SJCRH30 (cell line): ENCODE data around the gene TRERF1. TPM values are rescaled to one million over a fixed set of nuclear protein-coding genes. Genes with fewer than 3 reads are reported as not detected.

Experiments used
- DNase-seq, 2 experiments: peaks; one replicate each; pipeline ENCODE4 v3.0.0-alpha.2; 2015 to 2020
- H3K27ac ChIP-seq: fragments of 250-450 bp; sonication (Bioruptor Pico); 2 replicates; pipeline ENCODE4 v1.5.1; 2020; ENCODE audit warnings: mild to moderate bottlenecking, moderate library complexity
- H3K27me3 ChIP-seq: fragments of 250-450 bp; sonication (Bioruptor Pico); 2 replicates; pipeline ENCODE4 v1.5.1; 2020; ENCODE audit warnings: mild to moderate bottlenecking, moderate library complexity
- H3K36me3 ChIP-seq: fragments of 250-450 bp; sonication (Bioruptor Pico); 2 replicates; pipeline ENCODE4 v1.5.1; 2020; ENCODE audit warnings: mild to moderate bottlenecking, moderate library complexity
- H3K4me1 ChIP-seq: fragments of 250-450 bp; sonication (Bioruptor Pico); 2 replicates; pipeline ENCODE4 v1.5.1; 2020; ENCODE audit warnings: mild to moderate bottlenecking, moderate library complexity
- H3K4me3 ChIP-seq: fragments of 250-450 bp; sonication (Bioruptor Pico); 2 replicates; pipeline ENCODE4 v1.5.1; 2020; ENCODE audit warnings: mild to moderate bottlenecking, moderate library complexity
- H3K9me3 ChIP-seq: fragments of 250-450 bp; sonication (Bioruptor Pico); replicated peaks from 2 replicates; pipeline ENCODE4 v1.5.1; 2020; ENCODE audit warnings: mild to moderate bottlenecking, moderate library complexity
- total RNA-seq: library from RNA; depleted of rRNA; stranded (reverse); fragments of >200 nt; shearing (Covaris generic); gene quantifications from 2 replicates; pipeline ENCODE4 v1.2.3, GENCODE V29; 2014

TRERF1 gene
- total RNA-seq, 1 experiment from 2014 or later = 1.5 TPM

DNA sequence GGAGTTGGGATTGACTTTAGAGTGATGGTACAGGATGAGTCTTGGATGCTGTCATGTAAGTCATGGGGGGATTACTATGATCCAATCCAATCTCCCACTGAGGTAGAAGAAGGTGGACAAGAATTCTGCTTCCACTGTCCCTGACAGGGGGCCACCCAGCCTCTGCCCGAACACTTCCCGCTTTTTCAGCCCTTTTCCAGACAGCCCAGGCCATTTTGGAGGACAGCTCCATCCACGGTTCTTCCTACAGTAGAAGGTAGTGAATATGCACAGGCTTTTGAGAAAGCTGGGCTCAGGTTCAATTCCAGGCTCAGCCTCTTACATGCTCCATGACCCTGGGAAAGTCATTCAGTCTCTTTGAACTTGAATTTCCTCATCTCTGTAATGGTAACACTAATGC, 31.0 kb downstream of the TRERF1 start:
- Histone ChIP-seq H3K4me1 (no peaks in the 10 kb centered on the region), H3K9me3 (no peaks in the 10 kb centered on the region), H3K27ac (no peak overlapping the region), H3K36me3 (no peaks in the 10 kb centered on the region), H3K4me3 (no peak overlapping the region), H3K27me3 (no peaks in the 10 kb centered on the region)
- no peak for DNase-seq

DNA sequence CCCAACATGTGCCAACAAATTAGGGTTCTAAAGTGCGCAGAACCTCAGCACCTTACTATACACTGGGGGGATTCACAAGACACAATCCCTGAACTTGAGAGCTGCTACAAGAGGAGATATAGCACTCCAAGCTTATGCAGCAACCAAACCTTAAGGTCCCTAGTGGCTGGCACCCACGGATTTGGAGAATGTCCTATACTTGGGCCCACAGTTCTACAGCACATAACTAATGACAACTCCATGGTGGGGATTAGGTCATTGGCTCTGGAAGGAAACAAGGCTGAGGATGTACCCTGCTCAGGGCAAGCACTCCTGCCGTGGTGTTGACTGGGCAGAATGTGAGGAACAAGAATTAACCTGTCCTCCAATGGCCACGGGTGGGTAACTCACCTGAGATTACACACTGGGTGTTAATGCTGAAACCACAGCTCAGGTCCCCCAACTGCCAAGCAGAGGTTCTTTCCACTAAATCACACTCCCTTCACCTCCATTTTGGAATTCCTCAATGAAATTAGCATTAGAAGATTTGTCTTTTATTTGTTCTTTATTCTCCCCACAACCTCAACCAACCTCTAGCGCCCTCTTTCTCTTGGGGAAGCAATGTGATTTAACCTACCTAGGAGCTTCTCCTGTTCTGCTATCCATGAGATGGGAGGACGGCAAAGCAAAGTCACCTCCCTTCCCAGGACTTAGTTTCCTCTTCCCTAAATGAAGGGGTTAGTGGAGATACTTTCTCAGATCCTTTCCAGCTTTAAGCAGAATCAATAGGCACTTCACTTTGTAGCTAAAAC, 32.0 kb downstream of the TRERF1 start:
- no peaks in the 10 kb centered on the region for H3K9me3 ChIP-seq
- no peak for DNase-seq
- no peak overlapping the region for H3K4me3 ChIP-seq
- H3K27me3 ChIP-seq = no peaks in the 10 kb centered on the region
- no peak overlapping the region for H3K27ac ChIP-seq
- no peaks in the 10 kb centered on the region for H3K4me1 ChIP-seq
- H3K36me3 ChIP-seq = no peaks in the 10 kb centered on the region

DNA sequence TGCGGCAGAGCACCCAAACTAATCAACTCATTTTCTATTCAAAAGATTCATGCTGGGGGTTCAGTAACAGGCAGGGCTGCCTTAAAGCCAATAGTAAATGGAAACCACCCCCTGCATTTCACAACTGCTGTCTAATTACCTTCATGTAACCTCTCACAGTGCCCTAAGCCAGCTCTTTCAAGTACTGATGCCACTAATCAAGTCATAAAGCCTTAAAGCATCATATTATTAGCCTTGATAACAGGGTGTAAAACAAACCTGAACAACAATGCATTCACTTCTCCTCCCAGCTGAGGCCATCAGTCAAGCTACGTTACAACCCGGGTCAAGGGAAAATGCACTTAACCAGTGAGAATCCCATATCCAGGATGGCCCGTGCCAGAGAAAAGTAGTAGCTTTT, 33.0 kb downstream of the TRERF1 start:
- H3K4me3 ChIP-seq = no peak overlapping the region
- peak in 1 of 2 experiments; percentile 30 for DNase-seq
- H3K36me3 ChIP-seq = no peaks in the 10 kb centered on the region
- no peak overlapping the region for H3K27ac ChIP-seq
- H3K9me3 ChIP-seq = no peaks in the 10 kb centered on the region
- H3K27me3 ChIP-seq = no peaks in the 10 kb centered on the region
- no peaks in the 10 kb centered on the region for H3K4me1 ChIP-seq

DNA sequence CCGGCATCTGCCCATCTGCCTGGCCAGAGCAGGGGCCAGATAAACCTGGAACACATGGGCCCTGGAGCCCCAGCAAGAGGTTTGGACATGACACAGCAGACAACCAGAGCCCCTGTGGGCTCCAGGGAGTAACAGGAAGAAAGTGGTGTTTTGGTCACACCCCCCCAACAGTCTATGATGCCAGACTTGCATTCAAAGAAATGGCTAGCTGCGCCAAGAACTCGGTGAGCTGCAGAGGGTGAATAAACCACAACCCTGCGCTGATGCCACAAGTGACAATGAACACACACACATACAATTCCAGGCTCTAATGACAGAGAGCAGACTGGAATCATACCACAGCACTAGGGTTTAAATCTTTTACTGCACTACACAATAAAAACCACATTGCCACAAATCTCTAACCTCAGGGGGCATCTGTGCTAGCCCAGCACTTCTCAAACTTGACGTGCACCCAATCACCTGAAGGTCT, 34.0 kb downstream of the TRERF1 start:
- Histone ChIP-seq H3K4me1 (no peaks in the 10 kb centered on the region), H3K36me3 (no peaks in the 10 kb centered on the region), H3K9me3 (no peaks in the 10 kb centered on the region), H3K27me3 (no peaks in the 10 kb centered on the region), H3K4me3 (no peak overlapping the region), H3K27ac (no peak overlapping the region)
- no peak for DNase-seq

DNA sequence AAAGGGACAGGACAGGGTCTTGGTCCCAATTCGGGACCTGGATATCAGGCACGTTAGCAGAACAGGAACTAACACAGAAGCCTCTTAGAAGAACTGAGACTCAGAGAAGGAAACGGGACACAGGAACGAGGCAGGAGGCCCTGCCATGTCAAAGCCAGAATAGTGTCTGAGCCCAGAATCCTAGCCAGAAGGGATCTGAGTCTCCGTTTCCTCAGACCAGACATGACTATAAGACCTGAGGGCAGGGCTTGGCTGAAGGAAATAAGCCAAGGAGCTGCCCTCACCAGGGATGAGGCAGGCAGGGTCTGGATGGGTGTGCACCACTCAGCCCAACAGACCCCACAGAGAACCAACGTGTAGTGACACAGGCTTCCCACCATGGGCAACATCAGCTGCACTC, 40.3 kb downstream of the TRERF1 start:
- Histone ChIP-seq H3K9me3 (no peaks in the 10 kb centered on the region), H3K4me1 (no peaks in the 10 kb centered on the region), H3K27me3 (no peaks in the 10 kb centered on the region)

DNA sequence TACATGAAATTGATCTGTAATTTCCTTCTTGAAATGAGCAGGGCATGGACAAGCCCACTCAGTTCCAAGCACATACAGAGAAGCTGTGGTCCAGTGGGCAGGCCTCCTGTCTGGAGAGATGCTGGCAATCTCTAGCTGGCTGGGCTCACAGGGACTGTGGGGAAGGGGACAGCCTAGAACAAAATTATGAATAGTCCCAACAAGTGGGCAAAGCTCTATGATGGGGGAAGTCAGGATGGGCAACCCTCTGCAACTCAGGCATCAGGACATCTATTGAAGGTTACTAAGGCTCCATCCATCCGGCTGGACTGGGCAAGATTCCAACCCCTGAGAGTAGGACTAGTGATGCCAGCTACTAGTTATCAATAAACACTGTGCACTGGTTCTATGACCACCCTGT, 40.9 kb downstream of the TRERF1 start:
- Histone ChIP-seq H3K27ac (no peak overlapping the region), H3K4me1 (no peaks in the 10 kb centered on the region), H3K36me3 (no peaks in the 10 kb centered on the region), H3K27me3 (no peaks in the 10 kb centered on the region), H3K9me3 (no peaks in the 10 kb centered on the region), H3K4me3 (no peak overlapping the region)
- DNase-seq = no peak

More for the DNA sequence above, 40.3 kb downstream of the TRERF1 start:
- Histone ChIP-seq H3K36me3 (no peaks in the 10 kb centered on the region), H3K27ac (no peak overlapping the region), H3K4me3 (no peak overlapping the region)
- no peak for DNase-seq

DNA sequence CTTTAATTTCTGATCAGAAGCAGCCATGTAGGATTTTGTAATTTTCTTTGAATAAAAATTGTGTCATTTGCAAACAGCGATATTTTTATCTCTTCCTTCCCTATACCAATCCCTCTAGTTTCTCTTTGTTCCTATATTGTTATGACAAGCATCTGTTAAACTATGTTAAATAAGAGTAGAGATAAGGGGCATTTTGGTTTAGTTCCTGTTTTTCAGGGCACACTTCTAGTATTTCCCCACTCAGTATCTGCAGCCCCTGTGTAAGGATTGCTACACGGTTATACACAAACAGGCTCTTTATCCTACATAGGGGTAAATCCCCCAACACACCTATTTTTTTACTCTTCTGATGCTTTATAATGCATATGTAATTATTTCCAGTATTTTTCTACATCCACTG, 42.1 kb downstream of the TRERF1 start:
- no peaks in the 10 kb centered on the region for H3K36me3 ChIP-seq
- H3K9me3 ChIP-seq = no peaks in the 10 kb centered on the region
- H3K4me1 ChIP-seq = no peaks in the 10 kb centered on the region
- no peaks in the 10 kb centered on the region for H3K27me3 ChIP-seq
- no peak overlapping the region for H3K27ac ChIP-seq
- DNase-seq = no peak
- H3K4me3 ChIP-seq = no peak overlapping the region

DNA sequence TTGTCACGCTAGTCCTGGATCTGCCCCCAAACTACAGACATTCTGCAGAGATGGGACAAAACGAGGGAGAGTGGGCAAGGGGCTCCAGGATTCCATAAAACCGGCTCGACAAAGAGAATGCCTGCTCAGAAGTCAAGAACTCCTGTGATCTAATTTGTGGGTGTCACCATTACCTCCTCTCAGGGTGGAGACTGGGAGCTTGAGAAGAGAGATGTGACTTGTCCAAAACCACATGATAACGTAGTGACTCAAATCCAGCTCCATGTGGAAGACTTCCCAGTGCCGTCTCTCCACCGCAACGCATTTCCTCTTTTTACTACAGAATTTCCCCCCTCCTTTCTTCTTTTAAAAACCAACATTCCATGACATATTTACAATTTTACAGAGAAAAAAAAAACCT, 44.3 kb downstream of the TRERF1 start:
- DNase-seq = no peak
- Histone ChIP-seq H3K27ac (no peak overlapping the region), H3K27me3 (no peaks in the 10 kb centered on the region), H3K4me1 (no peaks in the 10 kb centered on the region), H3K4me3 (no peak overlapping the region), H3K36me3 (no peaks in the 10 kb centered on the region), H3K9me3 (no peaks in the 10 kb centered on the region)

DNA sequence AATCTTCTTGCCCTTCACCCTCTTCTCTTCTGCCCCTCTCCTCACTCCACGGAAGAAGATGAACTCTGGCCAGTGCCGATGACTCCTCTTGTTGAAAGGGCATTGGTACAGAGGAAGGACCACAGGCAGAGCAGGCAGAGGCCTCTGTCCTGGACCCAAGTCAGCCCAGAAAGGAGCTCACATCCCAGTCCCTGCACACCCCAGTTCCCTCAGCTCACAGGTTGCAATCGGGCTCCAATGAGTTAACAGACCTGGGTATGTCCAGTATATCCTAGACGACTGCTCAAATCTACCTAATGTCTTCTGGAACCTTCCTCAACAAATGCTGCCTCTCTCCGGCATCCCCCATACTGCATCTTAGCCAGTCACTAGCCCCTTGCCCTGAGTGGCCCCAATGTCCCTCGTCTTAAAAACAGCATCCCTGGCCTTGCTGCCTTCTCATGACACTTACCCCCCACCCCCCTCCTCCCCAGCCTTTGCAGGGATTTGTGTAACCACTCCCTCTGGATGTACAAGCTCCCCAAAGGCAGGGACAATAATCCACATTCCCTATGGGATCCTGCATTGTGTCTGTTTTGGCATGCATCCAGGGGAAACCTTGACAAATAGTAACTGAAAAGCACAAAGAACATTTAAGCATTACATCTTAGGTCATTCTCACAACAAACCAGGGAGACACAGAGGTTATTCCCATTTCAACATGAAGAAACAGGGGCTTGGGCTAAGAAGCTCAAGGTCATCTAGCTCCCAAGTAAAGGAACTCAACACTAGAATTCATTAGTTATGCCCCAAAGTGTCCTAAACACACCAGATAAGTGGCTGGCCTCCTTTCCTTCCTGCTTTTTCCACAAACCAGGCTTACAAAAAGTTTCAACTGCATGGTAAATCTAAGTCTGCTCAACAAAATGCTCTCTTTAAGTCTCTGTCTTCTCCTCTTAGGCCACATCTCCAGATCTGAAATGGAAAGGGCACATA, 45.1 kb downstream of the TRERF1 start:
- no peak overlapping the region for H3K27ac ChIP-seq
- DNase-seq = peak; percentile 21 to 38
- H3K36me3 ChIP-seq = no peaks in the 10 kb centered on the region
- no peaks in the 10 kb centered on the region for H3K27me3 ChIP-seq
- no peak overlapping the region for H3K4me3 ChIP-seq
- H3K4me1 ChIP-seq = no peaks in the 10 kb centered on the region
- no peaks in the 10 kb centered on the region for H3K9me3 ChIP-seq

DNA sequence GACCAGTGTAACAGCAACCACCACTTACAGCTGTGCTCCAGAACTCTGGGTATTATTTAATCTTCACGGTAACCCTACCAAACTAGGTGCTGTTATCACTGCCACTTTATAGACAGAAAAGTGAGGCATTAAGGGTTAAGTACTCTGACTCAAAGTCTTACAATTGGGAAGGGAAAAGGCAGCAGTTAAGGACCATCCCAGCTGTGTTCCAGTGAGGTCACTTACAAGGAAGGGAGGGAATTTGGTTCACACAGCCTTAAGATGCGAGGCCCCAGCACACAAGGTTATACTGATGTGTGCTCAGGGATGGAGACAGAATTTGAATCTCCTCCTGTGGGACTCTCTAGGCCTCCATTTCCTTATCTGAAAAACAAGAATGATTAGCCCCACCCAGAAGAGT, 46.7 kb downstream of the TRERF1 start:
- DNase-seq = no peak
- Histone ChIP-seq H3K4me3 (no peak overlapping the region), H3K9me3 (no peaks in the 10 kb centered on the region), H3K27ac (no peak overlapping the region), H3K27me3 (no peaks in the 10 kb centered on the region), H3K36me3 (no peaks in the 10 kb centered on the region), H3K4me1 (0 out of 2 replicates have a peak, but pooled peaks cover 4% of the 10 kb centered on the region)

DNA sequence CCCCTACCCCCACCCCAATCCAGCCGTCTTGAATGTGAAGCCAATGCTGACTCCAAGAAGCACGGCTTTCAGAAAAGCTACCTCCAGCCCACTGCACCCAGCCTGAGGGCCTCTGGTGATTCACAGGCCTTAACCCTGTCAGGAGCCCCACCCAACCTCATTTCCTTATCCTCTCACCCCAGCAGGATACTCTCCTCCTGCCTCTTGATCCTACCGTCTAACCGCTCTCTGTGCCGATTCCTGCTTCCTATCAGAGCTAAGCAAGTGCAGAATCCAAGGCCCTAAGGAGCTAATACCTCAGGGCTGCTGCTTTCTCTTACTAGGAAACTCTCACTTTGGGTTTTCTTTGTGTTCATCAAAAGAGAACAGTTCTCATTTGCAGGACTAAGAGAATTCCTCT, 47.2 kb downstream of the TRERF1 start:
- Histone ChIP-seq H3K27me3 (no peaks in the 10 kb centered on the region), H3K9me3 (no peaks in the 10 kb centered on the region), H3K4me1 (0 out of 2 replicates have a peak, but pooled peaks cover 4% of the 10 kb centered on the region), H3K27ac (no peak overlapping the region), H3K4me3 (no peak overlapping the region), H3K36me3 (no peaks in the 10 kb centered on the region)
- no peak for DNase-seq

DNA sequence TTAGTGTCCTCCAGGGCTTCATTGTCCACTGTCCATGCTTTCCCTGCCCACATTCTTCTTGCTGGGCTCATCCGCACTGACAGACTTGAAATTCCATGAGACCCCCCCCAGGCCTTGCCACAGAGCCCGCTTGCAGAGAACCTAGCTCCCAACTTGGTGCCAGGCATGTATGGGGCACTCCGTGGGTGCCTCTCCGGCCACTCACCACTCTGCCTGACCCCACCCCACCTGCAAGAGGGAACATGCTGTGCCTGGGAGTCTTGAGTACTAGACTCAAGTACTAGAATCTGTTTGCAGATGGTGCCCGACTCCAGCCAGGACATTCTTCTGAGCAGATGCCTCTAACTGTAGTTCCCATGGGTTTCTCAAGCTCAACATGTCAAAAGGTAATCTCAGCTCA, 47.9 kb downstream of the TRERF1 start:
- DNase-seq = no peak

DNA sequence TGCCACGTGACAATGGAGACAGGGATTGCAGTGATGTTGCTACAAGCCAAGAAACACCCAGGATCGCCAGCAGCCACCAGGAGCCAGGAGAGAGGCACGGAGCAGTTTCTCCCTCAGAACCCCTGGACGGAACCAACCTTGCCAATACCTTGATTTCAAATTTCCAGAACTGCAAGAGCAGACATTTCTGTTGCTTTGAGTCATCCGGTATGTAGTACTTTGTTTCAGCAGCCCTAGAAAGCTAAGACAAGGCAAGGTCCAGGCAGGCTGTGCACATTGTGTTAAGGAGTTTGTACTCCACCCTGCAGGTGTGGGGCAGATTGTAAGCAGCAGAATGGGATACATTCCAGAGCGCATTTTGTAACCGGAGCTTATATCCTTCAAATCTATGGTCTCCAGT, 48.3 kb downstream of the TRERF1 start:
- Histone ChIP-seq H3K36me3 (no peaks in the 10 kb centered on the region), H3K27me3 (no peaks in the 10 kb centered on the region), H3K4me3 (no peak overlapping the region), H3K9me3 (no peaks in the 10 kb centered on the region), H3K4me1 (0 out of 2 replicates have a peak, but pooled peaks cover 4% of the 10 kb centered on the region), H3K27ac (no peak overlapping the region)
- DNase-seq = no peak

More for the DNA sequence above, 47.9 kb downstream of the TRERF1 start:
- no peak overlapping the region for H3K27ac ChIP-seq
- H3K27me3 ChIP-seq = no peaks in the 10 kb centered on the region
- no peaks in the 10 kb centered on the region for H3K36me3 ChIP-seq
- no peaks in the 10 kb centered on the region for H3K9me3 ChIP-seq
- 0 out of 2 replicates have a peak, but pooled peaks cover 4% of the 10 kb centered on the region for H3K4me1 ChIP-seq
- no peak overlapping the region for H3K4me3 ChIP-seq

DNA sequence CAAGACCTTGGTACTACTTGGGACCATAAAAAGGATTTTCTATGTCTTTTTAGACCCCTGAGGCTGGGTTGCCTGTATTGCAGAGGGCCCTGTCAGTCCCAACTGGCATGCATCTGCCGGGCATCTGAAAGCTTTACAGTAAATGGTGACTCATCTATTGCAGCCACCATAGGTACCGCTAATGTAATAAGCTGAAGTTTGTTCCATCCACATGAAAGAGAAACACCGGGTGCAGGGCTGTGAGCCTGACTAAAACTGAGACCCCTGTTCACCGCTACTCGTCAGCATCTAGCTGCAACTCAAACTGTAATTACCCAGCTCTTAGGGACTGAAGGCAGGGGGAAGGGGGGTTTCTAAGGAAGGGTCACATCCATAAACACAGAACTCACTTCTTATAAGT, 49.5 kb downstream of the TRERF1 start:
- Histone ChIP-seq H3K4me3 (no peak overlapping the region), H3K4me1 (0 out of 2 replicates have a peak, but pooled peaks cover 4% of the 10 kb centered on the region), H3K36me3 (no peaks in the 10 kb centered on the region), H3K9me3 (no peaks in the 10 kb centered on the region), H3K27ac (no peak overlapping the region), H3K27me3 (no peaks in the 10 kb centered on the region)
- peak in 1 of 2 experiments; percentile 26 for DNase-seq

DNA sequence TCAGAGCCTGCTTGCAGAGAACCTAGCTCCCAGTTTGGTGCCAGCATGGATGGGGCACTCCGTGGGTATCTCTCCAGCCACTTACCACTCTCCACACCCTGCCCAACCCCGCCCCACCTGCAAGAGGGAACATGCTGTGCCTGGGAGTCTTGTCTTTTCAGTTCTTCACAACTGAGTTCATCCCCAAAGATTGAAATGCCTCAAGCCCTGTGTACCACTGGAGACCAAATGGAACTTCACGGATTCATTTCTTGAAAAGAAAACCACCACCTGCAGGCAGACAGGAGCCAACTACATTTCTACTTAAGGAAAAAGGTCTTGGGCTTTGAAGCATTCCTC, 50.1 kb downstream of the TRERF1 start:
- Histone ChIP-seq H3K36me3 (no peaks in the 10 kb centered on the region), H3K9me3 (no peaks in the 10 kb centered on the region), H3K27me3 (no peaks in the 10 kb centered on the region), H3K4me3 (no peak overlapping the region), H3K4me1 (0 out of 2 replicates have a peak, but pooled peaks cover 4% of the 10 kb centered on the region), H3K27ac (no peak overlapping the region)
- DNase-seq = no peak
